Hepatic stellate cell (primary cell): ENCODE results near the gene SPATA20.

Source experiments
- DNase-seq: peaks from one replicate; pipeline ENCODE4 v3.0.0; 2011; ENCODE audit warnings: low spot score

SPATA20 gene

GRCh38 chr17:50520483-50520882 lies 26.5 kb upstream of the SPATA20 start:
- DNase-seq: no peak

DNA sequence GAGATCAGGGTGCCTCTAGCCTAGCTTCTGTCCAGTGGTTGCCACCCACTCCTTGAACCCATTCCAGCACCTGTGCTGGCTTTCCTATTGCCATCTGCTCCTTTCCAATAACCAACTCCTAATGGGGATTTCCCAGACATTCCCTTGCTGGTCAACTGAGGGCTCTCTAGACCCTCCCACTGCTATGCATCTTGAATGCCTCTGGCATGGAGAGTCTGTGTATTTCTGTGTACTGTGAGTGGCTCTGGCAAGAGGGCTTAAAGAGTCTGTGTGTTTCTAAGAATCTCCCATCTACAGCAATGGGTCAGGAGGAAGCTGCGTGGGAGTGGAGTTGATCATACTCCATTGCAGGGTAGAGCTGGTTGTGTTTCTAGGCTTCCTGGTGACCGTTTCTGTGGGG lies 25.5 kb upstream of the SPATA20 start:
- no peak for DNase-seq

DNA sequence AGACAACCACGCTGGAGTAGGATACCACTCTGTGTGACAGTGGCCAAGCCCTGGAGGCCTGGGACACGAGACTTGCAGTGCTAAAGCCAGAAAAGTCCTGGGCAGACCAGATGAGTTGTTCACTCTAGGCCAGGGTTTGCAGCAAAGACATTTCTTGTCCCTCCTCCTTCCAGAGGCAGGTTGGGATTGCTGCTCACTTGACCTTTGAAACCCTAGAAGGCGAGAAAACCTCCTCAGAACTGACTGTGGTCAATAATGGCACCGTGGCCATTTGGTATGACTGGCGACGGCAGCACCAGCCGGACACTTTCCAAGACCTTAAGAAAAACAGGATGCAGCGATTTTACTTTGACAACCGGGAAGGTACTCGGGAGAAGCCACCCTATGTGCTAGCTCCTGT lies 24.2 kb upstream of the SPATA20 start:
- DNase-seq: no peak

DNA sequence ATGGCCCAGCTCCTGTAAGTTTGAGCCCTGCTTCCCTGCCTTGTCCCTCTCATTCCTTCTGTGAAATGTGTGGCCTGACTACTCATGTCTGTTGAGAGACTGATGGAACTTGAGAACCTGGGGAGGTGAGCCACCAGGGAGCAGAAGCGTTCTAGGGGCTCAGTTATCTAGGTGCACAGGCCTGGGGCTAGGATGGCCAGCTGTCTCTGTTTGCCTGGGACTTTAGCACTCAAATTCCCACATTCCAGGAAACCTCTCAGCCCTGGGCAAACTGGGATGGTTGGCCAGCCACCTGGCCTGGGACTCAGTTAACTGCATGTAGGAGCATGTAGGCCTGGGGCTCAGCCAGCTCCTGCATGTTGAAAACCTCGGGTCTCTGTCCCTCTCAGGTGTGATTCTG lies 23.8 kb upstream of the SPATA20 start:
- no peak for DNase-seq

DNA sequence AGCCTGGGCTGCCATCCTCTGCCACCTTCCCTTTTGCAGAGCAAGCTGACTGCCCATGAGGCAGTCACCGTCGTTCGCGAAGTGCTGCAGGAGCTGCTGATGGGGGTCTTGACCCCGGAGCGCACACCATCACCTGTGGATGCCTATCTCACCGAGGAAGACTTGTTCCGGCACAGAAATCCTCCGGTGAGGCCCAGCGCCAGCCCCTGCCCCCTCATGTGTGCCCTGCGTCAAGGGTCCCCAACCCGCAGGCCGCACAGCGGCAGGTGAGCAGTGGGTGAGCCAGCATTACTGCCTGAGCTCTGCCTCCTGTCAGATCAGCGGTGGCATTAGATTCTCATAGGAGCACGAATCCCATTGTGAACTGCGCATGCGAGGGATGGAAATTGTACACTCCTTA lies 22.1 kb upstream of the SPATA20 start:
- no peak for DNase-seq

- DNase-seq: no peak
Measured at GRCh38 chr17:50527155-50527762, 19.7 kb upstream of the SPATA20 start.

DNA sequence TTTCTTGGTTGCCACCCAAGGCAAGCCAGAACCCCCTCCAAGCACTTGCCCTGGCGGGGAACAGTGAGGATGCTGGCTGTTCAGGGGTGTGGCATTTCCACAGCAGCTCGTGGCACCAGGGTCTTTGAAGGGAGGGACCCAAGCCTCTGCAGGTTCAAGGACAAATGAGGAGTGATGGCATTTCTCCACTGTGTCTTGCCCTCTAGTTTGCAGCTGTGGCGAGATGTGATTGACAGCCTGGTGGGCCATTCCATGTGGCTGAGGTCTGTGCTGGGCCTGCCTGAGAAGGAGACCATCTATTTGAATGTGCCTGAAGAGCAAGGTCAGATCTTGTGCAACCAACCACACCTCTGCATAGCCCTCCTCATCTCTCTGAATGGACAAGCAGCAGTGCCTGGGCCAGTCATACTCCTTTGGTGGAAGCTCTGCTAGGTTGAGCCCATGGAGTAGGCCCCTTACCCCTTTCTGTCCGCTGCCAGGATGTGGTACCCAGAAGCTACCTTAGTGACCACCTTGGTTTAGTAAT lies 19.0 kb upstream of the SPATA20 start:
- no peak for DNase-seq

DNA sequence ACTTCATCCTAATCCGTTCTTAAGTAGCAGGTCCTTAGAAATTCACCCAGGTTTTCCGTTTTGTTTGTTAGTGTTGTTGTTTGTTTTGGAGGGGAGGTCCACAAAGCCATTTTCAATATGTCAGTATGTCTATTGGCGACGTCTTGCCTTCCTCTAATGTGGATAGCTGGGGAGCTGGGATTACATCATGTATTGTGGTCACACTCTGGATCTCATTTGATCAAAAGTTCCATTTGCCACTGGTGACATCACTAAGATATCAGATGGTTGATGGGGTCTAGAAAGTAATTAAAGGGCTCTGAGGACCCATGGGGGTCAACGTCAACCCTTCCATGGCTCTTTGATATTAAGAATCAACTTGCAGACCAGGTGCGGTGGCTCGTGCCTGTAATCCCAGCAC lies 17.1 kb upstream of the SPATA20 start:
- no peak for DNase-seq

DNA sequence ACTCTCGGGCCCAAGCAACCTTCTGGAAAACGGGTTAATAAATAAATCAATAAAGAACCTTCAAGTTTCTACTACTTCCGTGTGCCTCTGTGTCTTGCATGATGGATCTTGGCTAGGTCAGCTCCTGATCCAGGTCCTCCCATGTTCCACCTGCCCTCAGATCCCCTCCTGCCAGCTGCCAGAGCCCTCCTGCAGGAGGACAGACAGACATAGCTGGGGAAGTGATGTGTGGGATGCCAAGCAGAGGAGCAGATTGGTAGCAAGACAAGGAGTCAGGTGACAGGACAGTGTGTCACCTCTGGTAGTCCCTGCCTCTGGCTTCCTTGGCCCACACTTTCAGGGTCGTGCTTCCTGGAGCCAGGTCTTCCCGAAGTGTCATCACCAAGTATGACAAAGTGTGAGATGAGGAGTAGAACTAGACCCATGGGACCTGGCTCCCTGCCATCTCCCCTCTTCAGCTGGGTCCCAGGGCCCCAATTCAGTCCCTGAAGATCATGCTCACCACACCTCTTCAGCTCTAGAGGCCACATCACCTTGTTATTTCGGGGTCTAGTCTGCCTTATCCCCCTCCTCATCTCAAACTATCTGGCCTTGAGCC lies 15.4 kb upstream of the SPATA20 start:
- no peak for DNase-seq

DNA sequence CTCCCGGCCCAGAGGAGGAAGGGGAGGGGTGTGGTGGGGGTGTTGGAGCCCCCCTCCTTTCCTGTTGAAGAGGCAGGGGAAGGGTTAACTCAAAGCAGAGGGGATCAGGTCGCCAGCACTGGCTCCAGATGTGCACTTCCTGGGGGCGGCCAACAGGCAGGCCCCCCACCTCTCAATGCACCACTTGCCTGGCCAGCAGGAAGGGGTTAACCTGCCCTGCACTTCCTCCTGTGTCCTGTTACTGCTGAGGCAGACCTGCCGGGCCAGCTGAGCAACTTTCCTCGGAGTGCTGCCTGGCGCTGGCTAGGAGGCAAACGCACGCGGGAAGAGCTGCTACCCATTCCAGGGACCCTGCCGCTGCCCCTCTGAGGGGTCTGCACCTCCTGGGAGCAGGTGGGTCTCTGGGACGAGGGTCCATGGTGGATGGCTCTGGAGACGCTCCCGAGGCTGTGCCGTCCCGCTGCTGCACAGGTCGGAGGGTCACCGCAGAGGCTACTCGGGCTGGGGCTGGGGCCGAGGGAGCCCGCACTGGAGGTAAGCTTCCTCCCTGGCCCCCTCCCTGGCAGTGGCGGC lies 14.4 kb upstream of the SPATA20 start, which contains the start of gene EPN3:
EPN3 (plus strand) TSS at position 284 of the 573 bp plus-strand sequence. CDS start 3,822 bp downstream, outside the sequence.
- DNase-seq: no peak

- no peak for DNase-seq
Measured at GRCh38 chr17:50533185-50533584, 13.8 kb upstream of the SPATA20 start.

DNA sequence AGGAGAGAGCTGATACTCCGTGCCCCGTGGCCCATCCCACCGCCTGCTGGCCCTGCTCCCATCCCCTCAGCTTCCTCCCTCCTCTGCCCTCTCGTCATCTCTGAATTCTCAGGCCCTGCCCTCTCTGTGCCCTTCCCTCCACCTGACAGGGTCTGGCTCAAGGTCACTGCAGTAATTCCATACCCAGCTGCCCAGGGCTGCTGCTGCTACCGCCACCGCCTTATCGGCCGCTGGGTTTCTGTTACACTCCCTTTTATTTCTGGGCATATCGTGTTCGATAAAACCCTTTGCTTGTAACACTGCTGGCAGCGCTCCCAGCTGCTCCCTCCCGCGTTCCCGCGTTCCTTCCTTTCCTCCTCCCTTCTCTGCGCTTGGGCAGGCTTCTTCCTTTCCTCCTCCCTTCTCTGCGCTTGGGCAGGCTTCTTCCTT lies 13.2 kb upstream of the SPATA20 start:
- no peak for DNase-seq

DNA sequence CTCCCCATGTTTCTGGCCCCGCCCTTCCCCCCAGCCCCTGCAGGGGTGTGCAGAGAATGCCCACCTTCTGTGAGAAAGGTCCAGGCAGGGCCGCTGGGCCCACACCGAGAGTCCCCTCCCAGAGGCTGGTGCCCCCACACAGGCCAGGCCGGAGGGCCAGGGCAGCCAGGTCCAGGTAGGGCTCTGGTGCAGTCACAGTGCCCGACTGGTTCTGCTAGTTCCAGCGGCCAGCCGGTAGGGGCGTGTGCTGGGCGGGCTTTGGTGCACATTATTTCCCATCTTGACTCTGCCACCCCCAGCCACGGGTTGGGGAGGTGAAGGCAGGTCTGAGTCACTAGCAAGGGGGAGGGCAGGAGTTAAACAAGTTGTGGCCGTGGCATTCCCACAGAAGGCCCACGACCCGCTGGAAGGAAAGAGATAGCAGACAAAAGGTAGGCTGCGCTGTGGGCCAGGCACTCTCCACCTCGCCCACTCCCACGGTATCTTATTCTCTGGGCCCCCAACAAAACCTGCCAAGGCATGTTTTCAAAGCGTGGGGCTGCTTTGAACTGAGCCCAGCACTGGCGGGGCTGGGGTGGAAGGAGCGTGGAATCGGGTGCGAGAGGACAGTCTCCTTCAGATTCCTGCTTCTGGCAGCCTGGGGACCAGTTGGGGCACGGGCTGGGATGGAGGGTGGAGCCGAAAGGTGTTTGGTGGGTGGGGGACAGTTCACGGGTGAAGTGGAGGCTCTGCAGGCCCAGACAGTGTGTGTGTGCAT lies 12.6 kb upstream of the SPATA20 start:
- no peak for DNase-seq

DNA sequence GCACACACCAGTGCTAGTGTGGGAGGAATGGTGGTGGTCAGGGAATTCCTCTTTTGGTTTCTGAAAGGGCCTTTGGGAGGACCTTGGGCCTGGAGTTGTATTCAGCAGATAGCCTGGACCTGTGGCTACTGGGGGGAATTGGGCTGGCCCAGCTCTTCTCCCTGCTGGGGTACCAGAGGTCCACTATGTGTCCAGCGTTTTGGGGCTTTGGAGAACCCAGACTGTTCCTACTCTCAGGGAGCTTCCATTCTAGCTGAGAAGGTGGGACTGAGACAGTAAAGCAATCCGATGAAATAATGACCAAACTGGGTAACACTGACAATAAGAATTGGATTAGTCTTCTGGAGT lies 12.0 kb upstream of the SPATA20 start:
- DNase-seq: no peak

DNA sequence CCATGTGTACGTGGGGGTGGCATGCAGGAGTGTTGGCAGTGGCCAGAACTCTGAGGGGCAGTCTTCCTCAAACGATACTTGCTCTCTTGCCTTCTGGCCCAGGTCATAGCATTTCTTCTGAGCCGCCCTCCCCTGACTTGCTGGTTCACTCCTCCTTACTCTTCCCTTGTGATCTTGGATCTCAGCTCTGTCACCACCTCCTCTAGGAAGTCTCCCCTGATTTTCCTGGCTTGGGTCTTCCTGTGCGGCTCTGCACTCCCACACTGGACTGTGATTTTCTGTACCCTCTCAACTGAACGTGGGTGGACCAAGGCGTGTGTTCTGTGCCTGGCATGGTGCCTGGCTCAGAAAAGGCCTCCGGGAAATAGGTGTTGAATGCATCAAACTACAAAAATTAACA lies 11.6 kb upstream of the SPATA20 start:
- DNase-seq: no peak

DNA sequence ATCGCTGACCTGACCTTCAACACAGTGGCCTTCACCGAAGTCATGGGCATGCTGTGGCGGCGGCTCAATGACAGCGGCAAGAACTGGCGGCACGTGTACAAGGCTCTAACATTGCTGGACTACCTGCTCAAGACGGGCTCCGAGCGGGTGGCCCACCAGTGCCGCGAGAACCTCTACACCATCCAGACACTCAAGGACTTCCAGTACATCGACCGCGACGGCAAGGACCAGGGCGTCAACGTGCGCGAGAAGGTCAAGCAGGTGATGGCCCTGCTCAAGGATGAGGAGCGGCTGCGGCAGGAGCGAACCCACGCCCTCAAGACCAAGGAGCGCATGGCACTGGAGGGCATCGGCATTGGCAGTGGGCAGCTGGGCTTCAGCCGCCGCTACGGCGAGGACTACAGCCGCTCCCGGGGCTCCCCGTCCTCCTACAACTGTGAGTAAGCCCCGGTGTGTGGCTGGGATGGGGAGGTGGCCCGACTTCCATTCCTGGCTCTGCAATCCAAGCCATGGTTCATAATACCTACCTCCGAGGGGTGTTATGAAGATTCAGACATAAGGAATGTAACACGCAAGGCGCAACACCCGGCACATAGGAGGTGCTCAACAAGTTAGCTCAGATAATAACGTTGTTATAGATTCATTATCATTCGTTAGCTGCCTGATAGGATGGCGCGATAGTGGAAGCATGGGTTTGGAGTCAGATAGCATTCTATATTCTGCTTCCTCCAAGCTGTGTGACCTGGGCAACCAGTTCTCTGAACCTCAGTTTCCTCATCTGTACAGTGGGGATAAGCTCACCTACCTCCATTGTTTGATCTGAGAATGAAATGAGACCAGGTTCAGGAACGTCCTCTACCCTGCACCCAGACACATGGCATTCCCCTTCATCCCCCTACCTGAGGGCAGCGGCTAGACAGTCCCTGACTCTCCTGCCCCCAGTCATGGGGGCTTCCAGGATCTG lies 10.0 kb upstream of the SPATA20 start:
- DNase-seq: no peak

DNA sequence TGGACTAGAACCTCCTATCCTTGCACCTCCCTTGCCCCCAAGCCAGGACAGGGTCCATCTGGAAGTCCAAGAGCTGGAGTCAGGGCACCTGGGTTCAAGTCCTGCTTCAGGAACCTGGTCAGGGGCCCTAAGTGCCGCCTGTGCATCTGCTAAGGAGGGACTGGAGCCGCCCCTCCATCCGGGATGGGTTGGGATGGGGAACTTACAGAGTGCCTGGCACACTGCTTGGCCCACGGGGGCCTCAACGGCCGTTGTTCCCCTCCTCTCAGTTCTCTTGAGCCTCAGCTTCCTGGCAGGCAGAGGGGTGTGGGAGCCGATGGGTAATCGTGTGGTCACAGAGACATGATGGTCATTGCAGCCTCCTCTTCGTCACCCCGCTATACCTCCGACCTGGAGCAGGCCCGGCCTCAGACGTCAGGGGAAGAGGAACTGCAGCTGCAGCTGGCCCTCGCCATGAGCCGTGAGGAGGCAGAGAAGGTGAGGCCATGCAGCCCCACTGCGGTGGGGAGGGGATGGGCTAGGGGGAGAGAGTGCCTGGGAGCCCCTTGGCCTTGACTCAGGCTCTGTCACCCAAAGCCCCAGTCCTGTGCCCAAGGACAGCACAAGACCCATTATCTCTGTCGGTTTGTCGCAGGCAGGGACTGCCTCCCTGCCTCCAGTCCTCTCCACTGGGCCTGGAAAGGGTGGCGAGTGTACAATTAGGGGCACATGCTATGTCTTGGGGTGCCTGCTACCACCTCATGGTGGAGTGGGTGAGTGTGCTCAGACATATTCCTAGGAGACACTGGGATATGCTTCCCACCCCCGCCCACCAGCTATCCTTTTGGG lies 9.0 kb upstream of the SPATA20 start:
- DNase-seq: no peak

- DNase-seq: no peak
Measured at GRCh38 chr17:50538549-50539410, 8.2 kb upstream of the SPATA20 start.

GRCh38 chr17:50539762-50540559 lies 7.0 kb upstream of the SPATA20 start:
- no peak for DNase-seq
